Neural progenitor cell (in vitro differentiated cells): ENCODE results near the gene ACAN. TPM values are rescaled to one million over a fixed set of nuclear protein-coding genes. Genes with fewer than 3 reads are reported as not detected.

ENCODE experiments used
- DNase-seq: peaks from one replicate; pipeline ENCODE4 v3.0.0-alpha.2; 2016; ENCODE audit warnings: low spot score
- H2AFZ ChIP-seq: fragments of 200-600 bp; sonication (generic); replicated peaks from 2 replicates; pipeline ENCODE4 v1.6.1; 2016; ENCODE audit warnings: antibody characterized with exemption
- H3F3A ChIP-seq: fragments of 200-600 bp; sonication (generic); 2 replicates; pipeline ENCODE4 v1.6.1; 2016; ENCODE audit warnings: antibody characterized with exemption, low read depth
- H3K27ac ChIP-seq: fragments of 200-600 bp; sonication (generic); 2 replicates; pipeline ENCODE4 v1.5.1; 2016; ENCODE audit warnings: mild to moderate bottlenecking
- H3K27me3 ChIP-seq: fragments of 200-600 bp; sonication (generic); 2 replicates; pipeline ENCODE4 v1.6.1; 2016; ENCODE audit warnings: mild to moderate bottlenecking, moderate library complexity
- H3K36me3 ChIP-seq: fragments of 200-600 bp; sonication (generic); 2 replicates; pipeline ENCODE4 v1.5.1; 2016
- H3K4me1 ChIP-seq: fragments of 200-600 bp; sonication (generic); 2 replicates; pipeline ENCODE4 v1.6.1; 2016; ENCODE audit warnings: mixed run types
- H3K4me2 ChIP-seq: fragments of 200-600 bp; sonication (generic); 2 replicates; pipeline ENCODE4 v1.6.1; 2016
- H3K4me3 ChIP-seq: fragments of 200-600 bp; sonication (generic); 2 replicates; pipeline ENCODE4 v1.5.1; 2016
- H3K79me2 ChIP-seq: fragments of 200-600 bp; sonication (generic); 2 replicates; pipeline ENCODE4 v1.6.1; 2016; ENCODE audit warnings: low read depth
- H3K9ac ChIP-seq: fragments of 200-600 bp; sonication (generic); 2 replicates; pipeline ENCODE4 v1.6.1; 2016
- H3K9me3 ChIP-seq: fragments of 200-600 bp; sonication (generic); 2 replicates; pipeline ENCODE4 v1.5.1; 2016; ENCODE audit warnings: low read depth
- H4K20me1 ChIP-seq: fragments of 200-600 bp; sonication (generic); 2 replicates; pipeline ENCODE4 v1.6.1; 2016; ENCODE audit warnings: low read depth
- H3K27ac Mint-ChIP-seq: 3 replicates; pipeline ENCODE4 v1.8.0; 2021; ENCODE audit warnings: mixed read lengths
- H3K27me3 Mint-ChIP-seq: 2 replicates; pipeline ENCODE4 v1.8.0; 2022; ENCODE audit warnings: low read depth, mild to moderate bottlenecking, inconsistent platforms, moderate library complexity, mixed read lengths; ENCODE audit not compliant: insufficient read depth
- H3K36me3 Mint-ChIP-seq: 3 replicates; pipeline ENCODE4 v1.8.0; 2021; ENCODE audit warnings: mixed read lengths
- H3K4me1 Mint-ChIP-seq: 3 replicates; pipeline ENCODE4 v1.8.0; 2021; ENCODE audit warnings: mixed read lengths
- H3K4me3 Mint-ChIP-seq: 3 replicates; pipeline ENCODE4 v1.8.0; 2021; ENCODE audit warnings: mild to moderate bottlenecking, moderate library complexity, mixed read lengths
- H3K9me3 Mint-ChIP-seq: 3 replicates; pipeline ENCODE4 v1.8.0; 2020; ENCODE audit warnings: mixed read lengths
- CTCF ChIP-seq: fragments of 200-600 bp; sonication (generic); IDR thresholded peaks from 2 replicates; pipeline ENCODE4 v1.5.1; 2017; ENCODE audit warnings: antibody characterized with exemption, mild to moderate bottlenecking
- EZH2 ChIP-seq: fragments of 200-600 bp; sonication (generic); IDR thresholded peaks from 2 replicates; pipeline ENCODE4 v1.6.1; 2017; ENCODE audit warnings: antibody characterized with exemption, mild to moderate bottlenecking, moderate library complexity
- EZH2phosphoT487 ChIP-seq: fragments of 200-600 bp; sonication (generic); IDR thresholded peaks from 2 replicates; pipeline ENCODE4 v1.6.1; 2017; ENCODE audit warnings: antibody characterized with exemption
- total RNA-seq: library from RNA; depleted of rRNA; stranded (reverse); fragments of >200 nt; gene quantifications from 2 replicates; pipeline ENCODE4 v1.2.3, GENCODE V29; 2015; ENCODE audit warnings: low replicate concordance

ACAN gene
- total RNA-seq, 1 donor from 2014 or later: 0.06 TPM

GRCh38 chr15:88896333-88897033 is 93.2 kb downstream of the ACAN start:
- H3K4me3 Mint-ChIP-seq: peak overlapping the region; percentile 39
- H3K4me3 ChIP-seq: no peak overlapping the region

GRCh38 chr15:88897142-88897455 is 93.9 kb downstream of the ACAN start:
- H3K9me3 ChIP-seq: no peaks in the 10 kb centered on the region
- no peak overlapping the region for H3K9ac ChIP-seq
- peaks cover 33% of the 10 kb centered on the region for H3K4me1 ChIP-seq
- H3K4me3 ChIP-seq: no peak overlapping the region
- peaks cover 22% of the 10 kb centered on the region for H3F3A ChIP-seq
- Mint-ChIP-seq H3K36me3 (peaks cover 14% of the 10 kb centered on the region), H3K4me1 (peaks cover 31% of the 10 kb centered on the region), H3K4me3 (no peak overlapping the region), H3K9me3 (no peaks in the 10 kb centered on the region), H3K27me3 (peaks cover 17% of the 10 kb centered on the region), H3K27ac (no peak overlapping the region)
- H3K27me3 ChIP-seq: peaks cover 20% of the 10 kb centered on the region
- peak overlapping the region; percentile 53 for H3K4me2 ChIP-seq
- no peak for DNase-seq
- no peaks in the 10 kb centered on the region for H3K79me2 ChIP-seq
- peaks cover 3% of the 10 kb centered on the region for H4K20me1 ChIP-seq
- H2AFZ ChIP-seq: no peak overlapping the region
- no peaks in the 10 kb centered on the region for H3K36me3 ChIP-seq
- no peak for TF ChIP-seq EZH2phosphoT487
- no peak for TF ChIP-seq CTCF
- TF ChIP-seq EZH2: no peak
- H3K27ac ChIP-seq: no peak overlapping the region

More at GRCh38 chr15:88896333-88897033, 93.2 kb downstream of the ACAN start:
- Histone ChIP-seq H2AFZ (no peak overlapping the region), H4K20me1 (peaks cover 3% of the 10 kb centered on the region), H3K4me2 (peak overlapping the region; percentile 53), H3K27me3 (peaks cover 20% of the 10 kb centered on the region), H3F3A (peaks cover 22% of the 10 kb centered on the region), H3K79me2 (no peaks in the 10 kb centered on the region), H3K9me3 (no peaks in the 10 kb centered on the region), H3K9ac (no peak overlapping the region), H3K27ac (no peak overlapping the region), H3K4me1 (peaks cover 33% of the 10 kb centered on the region), H3K36me3 (no peaks in the 10 kb centered on the region)
- peak; percentile 54 for DNase-seq
- H3K36me3 Mint-ChIP-seq: peaks cover 11% of the 10 kb centered on the region
- peak overlapping the region; percentile 59 for H3K27ac Mint-ChIP-seq
- H3K9me3 Mint-ChIP-seq: no peaks in the 10 kb centered on the region
- peaks cover 28% of the 10 kb centered on the region for H3K4me1 Mint-ChIP-seq
- peaks cover 17% of the 10 kb centered on the region for H3K27me3 Mint-ChIP-seq
- TF ChIP-seq EZH2phosphoT487 (no peak), CTCF (no peak), EZH2 (no peak)

GRCh38 chr15:88897456-88898194 is 94.4 kb downstream of the ACAN start:
- Histone ChIP-seq H3K27ac (peak overlapping the region; percentile 7), H3K79me2 (no peaks in the 10 kb centered on the region), H3K4me3 (no peak overlapping the region), H3K9ac (no peak overlapping the region), H2AFZ (no peak overlapping the region), H3K4me1 (peaks cover 33% of the 10 kb centered on the region), H3F3A (peaks cover 22% of the 10 kb centered on the region), H3K27me3 (peaks cover 20% of the 10 kb centered on the region), H3K36me3 (no peaks in the 10 kb centered on the region), H4K20me1 (peaks cover 3% of the 10 kb centered on the region), H3K4me2 (peak overlapping the region; percentile 53), H3K9me3 (no peaks in the 10 kb centered on the region)
- Mint-ChIP-seq H3K27me3 (peaks cover 17% of the 10 kb centered on the region), H3K36me3 (peaks cover 15% of the 10 kb centered on the region), H3K9me3 (no peaks in the 10 kb centered on the region), H3K4me3 (no peak overlapping the region), H3K27ac (no peak overlapping the region), H3K4me1 (peaks cover 31% of the 10 kb centered on the region)
- DNase-seq: peak; percentile 25
- TF ChIP-seq EZH2phosphoT487: no peak
- peak; percentile 4 for TF ChIP-seq CTCF
- TF ChIP-seq EZH2: no peak
